ENCODE data around the gene NXPH4. TPM values are rescaled to one million over a fixed set of nuclear protein-coding genes. Genes with fewer than 3 reads are reported as not detected.
A peak's percentile ranks its signal among the peaks of the same experiment; 100 is the strongest.

Gene NXPH4
- polyA plus RNA-seq, 1 donor, result 0.91 TPM

DNA sequence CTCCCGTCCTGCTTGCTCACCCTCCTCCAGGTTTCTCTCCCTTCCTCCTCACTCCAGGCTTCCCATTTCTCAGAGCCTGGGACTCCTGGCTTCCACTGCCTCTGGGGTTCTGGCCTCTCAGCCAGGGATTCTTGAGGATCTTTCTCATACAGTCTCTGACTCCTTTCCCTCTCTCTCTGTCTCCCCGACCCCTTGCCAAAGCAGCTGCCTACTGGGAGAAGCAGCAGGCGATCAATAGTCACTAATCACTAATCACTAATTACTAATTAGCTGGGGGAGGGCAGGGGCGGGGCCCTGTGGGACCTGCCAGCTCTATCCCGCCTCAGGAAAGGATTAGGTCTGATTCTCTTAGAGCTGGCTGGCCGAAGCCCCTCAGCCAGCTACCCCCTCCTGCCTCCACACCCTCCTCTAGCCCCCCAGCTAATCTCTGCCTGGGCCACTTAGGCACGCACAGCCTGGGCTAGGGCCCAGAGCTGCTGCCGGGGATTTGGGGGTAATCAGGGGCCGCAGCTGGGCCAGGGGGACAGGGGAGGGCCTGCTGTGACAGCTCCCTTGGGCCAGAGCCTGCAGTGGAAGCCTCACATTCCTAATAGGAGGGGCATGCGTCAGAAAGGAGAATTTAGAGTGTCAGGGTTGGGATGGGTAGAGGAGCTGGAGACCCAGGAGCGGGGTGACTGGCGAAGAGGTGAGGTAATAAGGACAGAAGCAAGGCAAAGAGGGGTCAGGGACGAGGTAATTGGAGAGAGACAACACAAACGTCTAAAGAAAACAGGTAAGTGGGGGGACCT is 2.8 kb downstream of the NXPH4 start:
- 40% methylated on average over 2 of the region's 14 CpGs for WGBS (ENCODE audit: insufficient coverage, low lambda C conversion rate)

DNA sequence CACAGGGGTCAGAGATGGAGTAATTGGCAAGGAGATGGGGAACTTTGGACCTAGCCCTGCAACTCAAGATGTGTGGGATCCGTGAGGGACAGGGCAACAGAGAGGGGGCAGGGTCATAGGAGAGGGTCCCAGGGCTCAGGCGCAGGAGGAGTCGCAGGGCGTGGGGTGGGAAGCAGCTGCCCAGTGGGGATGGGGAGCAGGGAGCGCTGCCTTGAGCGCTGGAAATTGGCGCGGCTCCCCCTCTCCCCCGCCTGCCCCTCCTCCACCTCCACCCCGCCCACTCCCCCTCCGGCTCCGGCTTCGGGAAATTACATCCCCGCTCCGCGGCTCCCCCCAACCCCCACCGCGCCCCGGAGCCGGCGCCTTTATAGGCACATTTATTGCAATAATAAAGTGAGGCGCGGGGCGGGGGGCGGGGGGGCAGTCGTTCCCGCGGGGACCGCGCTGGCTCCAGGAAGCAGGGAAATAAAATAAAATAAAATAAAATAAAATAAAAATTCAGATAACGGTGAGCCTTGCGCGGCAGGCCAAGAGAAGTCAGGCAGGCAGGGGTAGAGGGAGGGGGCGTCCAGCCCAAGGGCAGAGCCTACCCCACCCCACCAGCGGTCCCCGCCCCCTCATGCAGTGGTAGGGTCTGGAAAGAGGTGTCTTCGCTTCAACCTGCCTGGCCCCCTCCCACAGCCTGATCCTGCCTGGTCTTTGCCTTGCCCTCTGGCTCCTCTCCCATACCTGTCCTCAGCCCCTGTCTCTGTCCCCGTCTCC is 3.6 kb downstream of the NXPH4 start:
- no peak overlapping the region for H3K4me3 ChIP-seq (ENCODE audit: low read length)
- H3K27me3 ChIP-seq (ENCODE audit: control insufficient read depth, insufficient read depth, low read length), result peaks cover 98% of the 10 kb centered on the region
- H3K36me3 ChIP-seq (ENCODE audit: control insufficient read depth, insufficient read depth, low read length), result no peaks in the 10 kb centered on the region
- no CpG with 5 or more reads among the region's 38 CpGs for WGBS (ENCODE audit: insufficient coverage, low lambda C conversion rate)
- H3K27ac ChIP-seq (ENCODE audit: low read length), result no peak overlapping the region
- DNase-seq, result no peak
- peaks cover 6% of the 10 kb centered on the region for H3K9me3 ChIP-seq (ENCODE audit: control insufficient read depth, low read depth, low read length)
- H3K4me1 ChIP-seq (ENCODE audit: control insufficient read depth, insufficient read depth, low read length), result peaks cover 26% of the 10 kb centered on the region

More for the DNA sequence above, 2.8 kb downstream of the NXPH4 start:
- H3K27ac ChIP-seq (ENCODE audit: low read length), result no peak overlapping the region
- H3K4me3 ChIP-seq (ENCODE audit: low read length), result no peak overlapping the region
- H3K27me3 ChIP-seq (ENCODE audit: control insufficient read depth, insufficient read depth, low read length), result peaks cover 98% of the 10 kb centered on the region
- peaks cover 23% of the 10 kb centered on the region for H3K4me1 ChIP-seq (ENCODE audit: control insufficient read depth, insufficient read depth, low read length)
- no peaks in the 10 kb centered on the region for H3K36me3 ChIP-seq (ENCODE audit: control insufficient read depth, insufficient read depth, low read length)
- DNase-seq, result no peak
- peaks cover 4% of the 10 kb centered on the region for H3K9me3 ChIP-seq (ENCODE audit: control insufficient read depth, low read depth, low read length)

DNA sequence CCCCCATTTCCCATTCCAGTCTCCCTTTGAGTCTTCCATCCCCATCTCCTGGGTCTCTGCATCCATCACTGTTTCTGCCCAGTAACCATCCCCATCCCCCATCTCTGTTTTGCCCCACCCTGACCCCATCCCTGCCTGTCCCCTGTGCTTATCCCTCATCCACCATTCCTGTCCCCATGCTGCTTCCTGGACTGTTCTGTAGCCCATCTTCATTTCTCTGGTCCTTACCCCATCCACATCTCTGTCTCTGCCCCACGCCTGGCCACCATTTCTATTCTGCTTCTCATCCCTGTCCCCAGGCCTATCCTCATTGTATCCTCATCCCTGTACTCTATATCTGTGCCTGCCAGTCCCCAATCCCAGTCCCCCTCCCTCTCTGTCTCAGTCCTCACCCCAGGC is 4.2 kb downstream of the NXPH4 start:
- peaks cover 10% of the 10 kb centered on the region for H3K9me3 ChIP-seq (ENCODE audit: control insufficient read depth, low read depth, low read length)
- H3K4me1 ChIP-seq (ENCODE audit: control insufficient read depth, insufficient read depth, low read length), result peaks cover 27% of the 10 kb centered on the region
- no peak for DNase-seq
- H3K36me3 ChIP-seq (ENCODE audit: control insufficient read depth, insufficient read depth, low read length), result no peaks in the 10 kb centered on the region
- WGBS (ENCODE audit: insufficient coverage, low lambda C conversion rate), result 33% methylated on average over 1 of the region's 1 CpG
- H3K4me3 ChIP-seq (ENCODE audit: low read length), result no peak overlapping the region
- H3K27ac ChIP-seq (ENCODE audit: low read length), result no peak overlapping the region
- peaks cover 98% of the 10 kb centered on the region for H3K27me3 ChIP-seq (ENCODE audit: control insufficient read depth, insufficient read depth, low read length)

DNA sequence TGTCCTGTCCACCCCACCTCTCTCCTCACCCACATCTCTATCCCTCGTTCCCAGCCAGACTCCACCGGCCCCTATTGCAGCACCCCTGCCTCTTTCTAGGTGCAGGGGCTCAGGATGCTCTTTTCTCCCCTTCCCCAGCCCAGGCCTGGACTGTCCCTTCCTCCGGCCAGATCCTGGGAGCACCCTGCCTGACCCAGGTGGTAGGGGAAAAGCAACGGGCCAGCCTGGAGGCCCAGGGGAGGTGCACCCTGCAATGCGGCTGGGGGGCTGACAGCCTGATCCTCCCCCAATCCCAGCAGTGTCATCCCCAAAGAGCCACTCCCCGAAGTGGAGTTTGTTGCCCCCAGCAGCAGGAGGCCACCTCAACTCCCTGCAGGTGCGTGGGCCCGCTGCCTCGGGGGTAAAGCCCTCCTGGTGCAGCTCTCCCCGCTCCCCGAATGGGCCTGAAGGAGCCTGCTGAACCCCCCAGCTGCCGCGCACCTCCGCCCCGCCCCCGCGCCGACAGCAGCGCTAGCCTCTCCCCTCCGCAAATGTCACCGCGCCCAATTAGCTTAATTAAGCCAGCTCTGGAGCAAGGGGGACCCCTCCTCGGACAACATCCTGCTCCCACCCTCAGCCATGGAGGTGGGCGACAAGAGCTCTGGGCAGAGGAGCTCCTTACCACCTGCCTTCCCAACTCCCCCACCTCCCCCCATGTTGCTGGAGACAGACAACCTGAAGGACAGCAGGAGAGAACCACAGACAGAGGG is 4.7 kb downstream of the NXPH4 start:
- Histone ChIP-seq H3K27ac (ENCODE audit: low read length) (no peak overlapping the region), H3K27me3 (ENCODE audit: control insufficient read depth, insufficient read depth, low read length) (peaks cover 98% of the 10 kb centered on the region), H3K4me3 (ENCODE audit: low read length) (no peak overlapping the region), H3K4me1 (ENCODE audit: control insufficient read depth, insufficient read depth, low read length) (peaks cover 30% of the 10 kb centered on the region), H3K9me3 (ENCODE audit: control insufficient read depth, low read depth, low read length) (peaks cover 10% of the 10 kb centered on the region), H3K36me3 (ENCODE audit: control insufficient read depth, insufficient read depth, low read length) (no peaks in the 10 kb centered on the region)
- no peak for DNase-seq
- no CpG with 5 or more reads among the region's 24 CpGs for WGBS (ENCODE audit: insufficient coverage, low lambda C conversion rate)

DNA sequence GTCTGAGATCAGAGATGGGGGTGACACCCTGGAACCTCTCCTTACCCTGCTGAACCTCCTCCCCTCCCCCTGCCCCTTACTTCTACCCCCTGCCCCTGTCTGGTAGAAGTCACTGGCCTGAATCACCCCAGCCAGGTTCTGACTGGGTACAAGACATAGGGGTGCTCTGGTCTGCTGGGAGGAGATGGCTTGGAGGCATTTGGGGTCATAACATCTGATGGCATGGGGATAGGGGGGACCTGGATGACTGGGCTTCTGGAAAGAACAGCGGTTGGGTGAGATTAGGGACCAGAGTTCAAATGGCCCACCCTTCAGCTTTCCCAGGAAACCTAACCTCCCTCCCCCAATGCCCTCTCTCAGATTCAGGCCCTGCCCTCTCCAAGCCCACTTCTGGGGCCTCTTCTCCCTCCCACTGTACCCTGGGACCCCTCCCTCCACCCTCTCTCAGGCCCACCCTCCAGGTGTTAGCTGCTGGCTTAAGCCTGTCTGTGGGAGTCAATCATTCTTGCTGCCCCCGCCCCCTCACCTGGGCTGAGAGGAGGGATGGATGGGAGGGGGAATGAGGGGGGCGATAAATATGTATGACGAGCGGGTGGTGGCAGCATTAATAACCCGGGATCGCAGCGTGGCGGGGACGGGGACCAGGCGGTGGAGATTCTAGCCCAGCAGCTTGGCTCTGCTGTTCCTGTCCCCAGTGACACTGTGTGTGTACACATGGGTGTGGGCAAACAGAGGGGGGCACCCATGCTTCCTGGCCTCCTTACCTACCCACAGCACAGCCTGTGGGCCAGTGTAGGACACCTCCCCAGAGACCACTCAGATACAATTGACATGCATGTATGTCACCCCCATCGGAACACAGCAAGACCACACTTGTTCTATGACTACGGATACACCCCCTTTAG is 5.9 kb downstream of the NXPH4 start:
- Histone ChIP-seq H3K27ac (ENCODE audit: low read length) (no peak overlapping the region), H3K4me1 (ENCODE audit: control insufficient read depth, insufficient read depth, low read length) (peaks cover 34% of the 10 kb centered on the region), H3K4me3 (ENCODE audit: low read length) (no peak overlapping the region), H3K27me3 (ENCODE audit: control insufficient read depth, insufficient read depth, low read length) (peaks cover 100% of the 10 kb centered on the region), H3K9me3 (ENCODE audit: control insufficient read depth, low read depth, low read length) (peaks cover 6% of the 10 kb centered on the region), H3K36me3 (ENCODE audit: control insufficient read depth, insufficient read depth, low read length) (no peaks in the 10 kb centered on the region)
- no CpG with 5 or more reads among the region's 13 CpGs for WGBS (ENCODE audit: insufficient coverage, low lambda C conversion rate)
- no peak for DNase-seq

DNA sequence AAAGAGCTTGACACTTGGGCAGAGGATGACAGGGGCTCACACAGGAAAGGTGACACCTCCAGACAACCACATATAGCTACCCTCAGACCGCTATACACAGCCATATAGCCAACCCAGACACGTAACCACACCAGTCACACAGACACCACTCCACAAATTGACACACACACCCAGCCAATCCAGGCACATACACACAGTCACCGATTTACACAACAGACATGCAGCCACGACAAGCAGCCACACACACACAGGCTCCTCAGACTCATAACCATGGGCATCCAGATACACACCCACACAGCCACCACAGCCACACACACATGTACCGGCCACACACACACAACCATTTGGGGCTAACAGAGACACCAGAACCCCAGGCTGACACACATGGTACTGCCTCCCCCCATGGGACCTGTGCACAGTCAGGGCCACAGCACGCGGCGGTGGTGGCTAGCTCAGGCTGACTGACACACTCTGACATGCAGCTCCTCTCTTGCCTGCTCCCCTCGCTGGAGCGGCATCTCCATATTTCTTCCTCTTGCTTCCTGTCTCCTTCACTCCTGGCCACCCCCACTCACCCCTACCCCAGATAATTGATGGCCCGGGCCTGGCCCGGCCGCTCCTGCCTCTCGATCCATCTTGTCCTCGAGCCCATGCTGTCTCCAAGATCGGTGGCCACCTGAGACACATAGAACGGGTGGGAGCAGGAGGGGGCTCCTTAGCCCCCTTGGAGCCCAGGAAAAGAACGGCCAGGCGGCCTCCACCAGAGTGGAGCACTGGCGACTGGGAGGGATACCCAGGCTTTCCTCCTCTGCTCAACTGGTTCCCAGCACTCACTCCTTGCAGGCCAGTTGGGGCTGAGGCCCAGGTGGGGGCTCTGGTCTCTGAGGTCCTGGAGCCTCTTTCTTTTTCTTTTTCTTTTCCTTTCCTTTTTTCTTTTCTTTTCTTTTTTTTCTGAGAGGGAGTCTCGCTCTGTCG is 6.9 kb downstream of the NXPH4 start:
- H3K27me3 ChIP-seq (ENCODE audit: control insufficient read depth, insufficient read depth, low read length), result peaks cover 98% of the 10 kb centered on the region
- H3K27ac ChIP-seq (ENCODE audit: low read length), result no peak overlapping the region
- H3K4me1 ChIP-seq (ENCODE audit: control insufficient read depth, insufficient read depth, low read length), result peaks cover 35% of the 10 kb centered on the region
- no peak for DNase-seq
- no peak overlapping the region for H3K4me3 ChIP-seq (ENCODE audit: low read length)
- H3K9me3 ChIP-seq (ENCODE audit: control insufficient read depth, low read depth, low read length), result peaks cover 6% of the 10 kb centered on the region
- 0% methylated on average over 1 of the region's 22 CpGs for WGBS (ENCODE audit: insufficient coverage, low lambda C conversion rate)
- H3K36me3 ChIP-seq (ENCODE audit: control insufficient read depth, insufficient read depth, low read length), result no peaks in the 10 kb centered on the region

DNA sequence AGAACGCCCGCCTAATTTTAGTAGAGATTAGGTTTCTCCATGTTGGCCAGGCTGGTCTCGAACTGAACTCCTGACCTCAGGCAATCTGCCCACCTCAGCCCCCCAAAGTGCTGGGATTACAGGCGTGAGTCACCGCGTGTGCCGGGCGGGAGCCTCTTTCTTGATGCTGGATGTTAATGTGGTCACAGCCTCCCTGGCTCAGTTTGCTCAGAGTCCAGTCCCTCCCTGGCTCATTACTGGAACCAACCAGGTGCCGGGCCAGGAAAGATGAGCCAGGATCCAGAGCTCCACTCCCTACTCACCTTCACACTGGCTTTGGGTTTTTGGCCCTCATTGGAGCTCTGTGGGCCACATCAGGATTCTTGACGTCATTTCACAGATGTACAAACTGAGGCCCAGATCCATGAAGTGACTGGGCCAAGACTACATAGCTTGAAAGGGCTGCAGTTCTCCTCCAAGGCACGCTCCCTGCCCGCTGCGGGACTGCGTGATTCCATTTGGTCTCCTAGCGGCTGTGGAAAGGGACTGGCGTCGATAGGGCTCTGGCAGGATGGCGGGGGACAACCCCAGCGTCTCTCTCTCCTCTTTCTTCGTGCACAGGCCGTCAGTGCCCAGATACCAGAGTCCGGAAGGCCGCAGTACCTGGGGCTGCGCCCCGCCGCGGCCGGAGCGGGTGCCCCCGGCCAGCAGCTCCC is 7.8 kb downstream of the NXPH4 start:
- Histone ChIP-seq H3K9me3 (ENCODE audit: control insufficient read depth, low read depth, low read length) (peaks cover 6% of the 10 kb centered on the region), H3K27ac (ENCODE audit: low read length) (no peak overlapping the region), H3K4me3 (ENCODE audit: low read length) (no peak overlapping the region), H3K36me3 (ENCODE audit: control insufficient read depth, insufficient read depth, low read length) (no peaks in the 10 kb centered on the region), H3K4me1 (ENCODE audit: control insufficient read depth, insufficient read depth, low read length) (peaks cover 37% of the 10 kb centered on the region), H3K27me3 (ENCODE audit: control insufficient read depth, insufficient read depth, low read length) (peaks cover 91% of the 10 kb centered on the region)
- WGBS (ENCODE audit: insufficient coverage, low lambda C conversion rate), result no CpG with 5 or more reads among the region's 30 CpGs
- no peak for DNase-seq

DNA sequence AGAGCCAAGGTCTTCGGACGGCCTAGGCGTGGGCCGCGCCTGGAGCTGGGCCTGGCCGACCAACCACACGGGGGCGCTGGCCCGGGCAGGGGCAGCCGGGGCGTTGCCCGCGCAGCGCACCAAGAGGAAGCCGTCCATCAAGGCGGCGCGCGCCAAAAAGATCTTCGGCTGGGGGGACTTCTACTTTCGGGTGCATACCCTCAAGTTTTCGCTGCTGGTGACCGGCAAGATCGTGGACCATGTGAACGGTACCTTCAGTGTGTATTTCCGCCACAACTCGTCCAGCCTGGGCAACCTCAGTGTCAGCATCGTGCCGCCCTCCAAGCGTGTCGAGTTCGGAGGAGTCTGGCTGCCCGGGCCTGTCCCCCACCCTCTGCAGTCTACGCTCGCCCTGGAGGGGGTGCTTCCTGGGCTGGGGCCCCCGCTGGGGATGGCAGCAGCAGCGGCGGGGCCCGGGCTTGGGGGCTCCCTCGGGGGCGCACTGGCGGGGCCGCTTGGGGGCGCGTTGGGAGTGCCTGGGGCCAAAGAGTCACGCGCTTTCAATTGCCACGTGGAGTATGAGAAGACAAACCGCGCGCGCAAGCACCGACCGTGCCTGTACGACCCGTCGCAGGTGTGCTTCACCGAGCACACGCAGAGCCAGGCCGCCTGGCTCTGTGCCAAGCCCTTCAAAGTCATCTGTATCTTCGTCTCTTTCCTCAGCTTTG is 8.5 kb downstream of the NXPH4 start:
- Histone ChIP-seq H3K9me3 (ENCODE audit: control insufficient read depth, low read depth, low read length) (peaks cover 6% of the 10 kb centered on the region), H3K36me3 (ENCODE audit: control insufficient read depth, insufficient read depth, low read length) (no peaks in the 10 kb centered on the region), H3K4me3 (ENCODE audit: low read length) (no peak overlapping the region), H3K4me1 (ENCODE audit: control insufficient read depth, insufficient read depth, low read length) (peaks cover 34% of the 10 kb centered on the region), H3K27ac (ENCODE audit: low read length) (no peak overlapping the region), H3K27me3 (ENCODE audit: control insufficient read depth, insufficient read depth, low read length) (peaks cover 84% of the 10 kb centered on the region)
- peak in 1 of 2 donors; percentile 52 for DNase-seq
- WGBS (ENCODE audit: insufficient coverage, low lambda C conversion rate), result no CpG with 5 or more reads among the region's 61 CpGs

Measured in large intestine (tissue), 3 donors.